ENCODE data around the gene SSR2.

GRCh38 chr1:155999964-156000363 lies 20.8 kb downstream of the SSR2 start:
- TF ChIP-seq CTCF (IDR thresholded peaks at IDR 0.05; ENCODE audit: insufficient read depth, low read depth, low read length) (no peak), EZH2 (IDR thresholded peaks at IDR 0.05; ENCODE audit: insufficient read depth, low read length) (no peak)
